Colon (tissue), 2 donors: Measurements from ENCODE around the gene KAT6B.

Experiments used
- FAIRE-seq: peaks from 2 replicates; lab custom pipeline; 2012; peaks lifted over from hg19 to GRCh38; lab: Jason Lieb, UNC
- donor health status: control.
- donor health status: control.

Gene KAT6B

DNA sequence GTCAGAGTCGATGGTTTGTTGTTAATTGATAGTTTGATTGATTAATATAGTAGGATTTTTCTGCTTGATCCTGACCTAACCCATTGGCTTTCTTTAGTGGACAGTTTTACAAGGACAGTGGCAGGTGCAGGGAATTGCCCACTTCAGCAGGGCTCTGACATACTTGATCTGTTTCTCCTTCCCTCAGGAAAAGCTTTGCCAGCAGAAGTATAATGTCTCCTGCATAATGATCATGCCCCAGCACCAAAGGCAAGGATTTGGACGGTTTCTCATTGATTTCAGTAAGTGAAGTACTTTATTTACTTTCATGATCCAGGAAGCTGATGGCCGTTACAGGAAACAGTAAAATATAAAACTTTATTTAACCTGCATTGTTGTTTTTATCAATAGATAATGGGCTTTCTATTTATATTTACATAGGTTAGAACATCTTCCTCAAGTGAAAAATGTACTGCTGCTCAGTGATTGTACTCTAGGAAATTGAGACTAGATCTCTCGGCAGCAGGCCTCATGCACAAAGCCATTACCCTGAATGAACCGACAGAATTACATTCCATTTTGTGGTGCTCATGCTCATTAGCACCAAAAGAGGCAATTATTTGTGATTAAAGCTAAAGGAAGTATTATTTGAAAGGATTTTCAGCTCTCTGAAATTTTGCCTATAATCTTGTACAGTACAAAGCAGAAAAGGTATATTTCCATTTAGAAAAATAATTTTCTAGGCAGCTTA lies 162.6 kb downstream of the KAT6B start:
- FAIRE-seq: no peak

DNA sequence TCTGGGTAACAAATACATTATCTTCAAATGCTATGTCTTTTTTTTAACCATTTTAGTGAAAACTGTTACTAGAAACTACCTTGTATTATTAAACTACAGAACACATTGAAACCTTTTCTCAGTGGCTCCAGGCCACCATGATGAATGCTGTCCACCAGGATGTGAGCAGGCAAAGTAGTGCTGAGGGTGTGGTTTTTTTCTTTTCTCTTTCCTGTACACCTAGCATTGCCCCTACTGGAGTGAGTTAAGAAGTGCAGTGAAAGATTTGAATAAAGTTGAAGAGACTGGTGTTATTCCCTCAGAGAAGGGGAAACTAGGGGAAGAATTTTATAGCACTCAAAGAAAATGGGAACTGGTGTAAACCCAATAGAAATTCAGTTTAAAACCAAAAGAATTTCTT lies 165.0 kb downstream of the KAT6B start:
- FAIRE-seq: no peak

DNA sequence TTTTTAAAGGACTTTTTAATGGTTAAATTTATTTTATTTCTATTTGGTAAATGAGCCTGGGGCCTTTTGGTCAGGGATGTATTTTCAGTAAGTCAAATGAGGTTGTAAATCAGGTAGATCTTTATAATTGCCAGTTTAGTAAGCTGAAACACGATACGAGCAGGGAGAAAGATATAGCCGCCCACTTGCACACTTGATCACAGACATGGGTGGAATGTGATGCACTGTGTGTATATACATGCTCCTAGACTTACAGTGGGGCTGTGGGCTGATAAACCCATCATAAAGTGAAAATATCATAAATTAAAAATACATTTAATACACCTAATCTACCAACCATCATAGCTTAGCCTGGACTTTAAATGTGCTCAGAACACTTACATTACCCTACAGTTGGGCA lies 165.7 kb downstream of the KAT6B start:
- no peak for FAIRE-seq

GRCh38 chr10:74993649-74994048 lies 167.2 kb downstream of the KAT6B start:
- no peak for FAIRE-seq

GRCh38 chr10:74994854-74995253 lies 168.5 kb downstream of the KAT6B start:
- FAIRE-seq: no peak

GRCh38 chr10:74995806-74996205 lies 169.4 kb downstream of the KAT6B start:
- no peak for FAIRE-seq

- no peak for FAIRE-seq
Measured at GRCh38 chr10:74997163-74997562, 170.8 kb downstream of the KAT6B start.

DNA sequence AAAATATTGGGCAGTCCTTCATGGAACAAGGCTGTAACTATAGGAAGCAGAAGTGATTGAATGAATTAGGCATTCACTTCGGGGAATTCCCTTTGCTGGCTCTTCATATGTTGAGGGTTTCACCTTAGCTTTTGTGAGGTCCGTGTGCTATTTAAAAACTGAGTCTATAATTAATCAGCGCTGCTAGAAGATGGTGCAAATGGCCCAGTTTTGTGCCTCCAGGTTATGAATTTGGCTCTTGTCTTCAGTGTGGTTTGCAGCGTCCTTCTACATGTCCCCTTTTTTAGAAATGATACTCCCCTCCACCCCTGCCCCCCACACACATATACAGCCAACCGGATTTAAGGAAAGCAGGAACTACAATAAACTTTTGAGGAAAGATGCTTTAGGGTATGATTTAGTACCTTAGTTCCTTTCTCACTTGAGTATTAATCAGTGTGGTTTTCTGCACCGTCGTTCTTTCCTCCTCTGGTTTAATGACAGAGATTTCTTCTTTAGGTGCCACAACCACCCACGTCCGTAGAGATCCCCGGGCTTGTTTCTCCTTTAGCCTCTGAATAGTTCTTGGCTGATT lies 174.4 kb downstream of the KAT6B start:
- FAIRE-seq: no peak

DNA sequence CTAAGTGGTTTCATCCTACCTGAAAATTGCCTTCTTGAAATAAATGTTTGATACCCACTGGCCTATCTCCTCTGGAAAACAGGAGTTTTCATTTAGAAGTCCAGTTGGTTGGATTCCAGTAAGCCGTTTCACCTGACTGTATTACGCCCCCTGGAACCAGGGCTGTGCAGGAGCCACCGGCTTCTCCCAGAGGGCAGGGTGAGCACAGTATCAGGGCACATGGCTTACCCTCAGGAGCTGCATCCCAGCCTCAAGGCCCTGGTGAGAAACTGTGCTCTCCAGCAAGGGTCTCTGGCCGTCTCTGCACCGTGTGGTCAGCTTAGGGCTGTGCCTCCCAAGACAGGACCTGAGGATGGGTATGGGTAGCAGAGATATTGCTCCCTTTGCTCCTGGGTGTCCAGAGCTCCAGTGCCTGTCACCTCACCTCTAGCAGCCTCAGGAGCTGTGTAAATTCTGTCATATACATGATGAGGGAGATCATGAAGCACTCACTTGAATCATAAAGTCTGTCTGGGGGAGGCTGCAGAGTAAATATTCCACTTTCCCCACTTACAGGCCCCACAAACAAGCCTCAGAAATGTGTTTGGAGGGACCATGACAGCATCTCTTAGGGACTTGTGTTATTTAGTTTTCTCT lies 175.4 kb downstream of the KAT6B start:
- no peak for FAIRE-seq

GRCh38 chr10:75002351-75002725 lies 175.9 kb downstream of the KAT6B start:
- FAIRE-seq: no peak

DNA sequence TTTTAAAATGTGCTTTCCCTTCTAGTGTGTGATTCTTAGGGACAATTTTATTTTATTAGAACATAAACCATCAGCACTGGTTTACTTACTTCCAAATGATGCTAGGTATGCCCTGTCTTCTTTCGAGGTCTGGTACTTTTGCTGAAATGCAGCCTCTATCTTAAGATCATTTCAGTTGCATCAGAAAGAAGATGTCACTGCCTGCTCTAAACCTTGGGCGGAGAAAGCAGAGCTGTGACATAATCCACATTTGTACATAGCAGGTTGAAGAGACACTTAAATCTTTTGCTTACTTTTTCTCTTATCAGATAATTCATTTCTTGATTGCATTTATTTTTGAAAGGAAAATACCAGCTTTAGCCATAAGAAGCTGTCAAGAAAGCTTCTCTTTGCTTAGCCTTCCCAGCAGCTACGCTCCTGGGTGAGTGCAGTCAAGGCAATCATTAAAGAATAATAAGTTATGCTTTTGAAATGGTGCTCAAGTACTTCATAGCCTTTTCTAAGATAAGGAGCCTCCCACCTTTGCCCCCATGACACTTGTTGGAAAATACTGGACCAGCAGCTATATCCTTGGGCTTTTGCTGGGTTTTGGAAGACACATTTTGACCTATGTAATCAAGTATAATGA lies 176.7 kb downstream of the KAT6B start:
- FAIRE-seq: no peak

DNA sequence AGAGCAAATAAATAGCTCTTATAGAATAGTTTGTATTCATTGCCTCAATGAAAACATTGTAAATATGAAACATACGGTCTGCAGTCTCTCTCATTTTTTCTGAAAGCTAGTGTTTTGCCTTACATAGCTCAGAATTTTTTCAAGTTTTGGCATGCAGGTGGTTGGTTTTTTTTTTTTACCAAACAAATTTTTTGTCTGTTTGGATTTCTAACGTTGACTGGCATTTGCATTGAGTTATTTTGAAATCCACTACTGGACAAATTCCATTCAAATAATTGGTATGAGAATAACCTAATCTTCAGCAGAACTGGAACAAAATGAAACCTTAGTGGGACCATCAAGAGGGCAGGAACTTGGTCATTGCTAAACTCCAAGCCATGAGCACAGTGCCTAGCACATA lies 177.5 kb downstream of the KAT6B start:
- no peak for FAIRE-seq

- no peak for FAIRE-seq
Measured at GRCh38 chr10:75007646-75008045, 181.2 kb downstream of the KAT6B start.

- no peak for FAIRE-seq
Measured at GRCh38 chr10:75008952-75009351, 182.6 kb downstream of the KAT6B start.

- FAIRE-seq: no peak
Measured at GRCh38 chr10:75009426-75009825, 183.0 kb downstream of the KAT6B start.

DNA sequence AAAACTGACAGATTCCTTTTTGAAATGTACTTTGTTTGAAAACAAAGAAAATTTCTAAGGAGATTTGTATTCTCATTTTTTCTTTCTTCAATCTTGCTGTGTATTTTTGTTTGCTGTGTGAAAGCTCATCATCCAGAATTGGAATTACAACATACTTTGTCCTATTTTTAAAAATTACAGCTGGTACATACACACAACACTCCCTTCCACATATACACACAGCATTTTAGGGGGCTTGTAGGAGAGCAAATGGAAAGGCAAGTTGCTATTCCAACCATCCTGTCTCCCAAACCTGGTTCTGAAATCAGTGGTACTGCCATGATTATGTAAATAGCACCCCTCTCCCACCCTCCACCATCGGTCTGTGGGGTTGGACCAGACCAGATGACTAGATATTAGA lies 184.0 kb downstream of the KAT6B start:
- FAIRE-seq: no peak

DNA sequence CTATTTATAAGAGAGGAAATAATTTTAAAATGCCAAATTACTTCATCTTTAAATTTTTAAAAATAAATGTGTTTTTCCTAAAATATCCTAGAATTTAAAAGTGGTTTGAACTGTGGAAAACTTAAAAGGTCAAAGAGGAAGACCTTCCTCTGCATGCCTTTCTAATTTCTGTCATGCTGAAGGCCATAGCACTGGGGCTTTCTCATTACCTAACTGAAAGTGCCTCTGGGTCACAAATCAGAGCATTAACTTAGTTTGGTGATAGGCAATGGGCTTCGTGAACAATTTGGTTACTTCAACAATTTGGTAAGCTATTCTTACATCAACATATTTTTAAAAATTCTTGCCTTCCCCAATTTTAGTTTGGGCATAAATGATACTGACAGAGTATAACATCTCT lies 184.8 kb downstream of the KAT6B start:
- FAIRE-seq: no peak

- FAIRE-seq: no peak
Measured at GRCh38 chr10:75012471-75012870, 186.1 kb downstream of the KAT6B start.

DNA sequence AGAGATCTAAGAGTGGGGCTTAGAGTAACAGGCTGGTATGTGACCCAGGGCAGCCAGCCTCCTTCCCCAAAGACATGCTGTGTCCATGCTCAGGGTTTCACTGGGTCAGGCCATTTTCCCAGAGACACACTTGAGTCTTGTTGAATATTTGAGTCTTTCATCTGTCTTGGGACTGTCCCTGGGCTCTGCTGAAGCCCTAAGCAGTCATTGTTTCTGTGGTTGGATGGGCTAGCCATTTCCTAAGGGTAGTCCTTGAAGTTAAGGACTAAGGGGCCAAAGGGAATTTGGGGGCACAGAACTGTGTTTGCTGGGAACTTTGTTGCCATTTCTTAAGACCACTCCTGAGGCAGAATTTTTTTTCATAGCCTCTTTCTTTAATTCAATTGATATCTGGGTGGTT lies 186.6 kb downstream of the KAT6B start:
- FAIRE-seq: no peak

DNA sequence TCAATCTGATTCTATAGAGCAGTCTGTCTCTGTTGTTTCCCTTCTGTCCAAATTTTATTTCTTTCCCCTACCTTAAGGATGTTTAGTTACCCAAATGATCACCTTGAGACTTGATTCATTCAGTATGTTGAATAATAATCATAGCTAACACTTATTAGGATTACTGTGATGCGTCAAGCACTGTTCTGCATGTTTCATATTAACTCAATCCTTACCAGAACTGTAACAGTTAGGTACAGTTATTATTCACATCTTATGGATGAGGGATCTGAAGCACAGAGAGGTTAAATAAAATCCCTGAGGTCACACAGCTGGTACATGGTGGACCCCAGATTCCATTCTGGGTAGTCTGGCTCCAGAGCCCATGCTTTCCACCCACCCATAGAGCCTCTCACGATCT lies 187.1 kb downstream of the KAT6B start:
- no peak for FAIRE-seq

DNA sequence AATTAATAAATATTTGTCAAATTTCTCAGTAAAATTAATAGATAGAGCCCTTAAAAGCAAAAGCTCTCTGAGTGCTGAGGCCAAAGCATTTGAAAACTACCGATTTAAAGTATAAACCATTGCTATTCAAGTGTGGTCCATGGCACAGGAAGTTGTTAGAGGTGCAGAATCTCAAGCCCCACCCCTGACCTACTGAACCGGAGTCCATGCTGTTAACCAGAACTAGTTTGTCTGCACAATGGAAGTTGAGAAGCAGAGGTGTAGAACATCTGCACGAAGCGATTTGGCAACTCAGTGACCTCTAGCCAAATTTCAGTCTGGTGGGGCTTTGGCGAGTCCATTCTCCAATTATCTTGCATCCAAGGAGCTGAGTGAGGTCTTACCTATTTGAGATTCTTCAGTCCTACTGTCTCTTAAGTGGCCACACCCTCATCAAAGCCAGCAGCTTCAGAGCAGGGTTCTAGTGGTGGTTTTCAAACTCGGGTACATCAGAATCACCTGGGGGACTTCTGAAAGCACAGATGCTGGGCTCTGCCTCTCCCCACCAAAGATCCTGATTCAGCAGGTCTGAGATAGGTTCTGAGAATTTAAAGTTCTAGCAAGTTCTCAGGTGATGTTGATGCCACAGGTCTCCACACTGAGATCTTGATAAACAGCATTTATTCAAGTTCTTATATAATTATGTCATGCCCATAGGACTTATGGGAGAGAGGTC lies 188.3 kb downstream of the KAT6B start:
- no peak for FAIRE-seq

- no peak for FAIRE-seq
Measured at GRCh38 chr10:75015442-75015841, 189.0 kb downstream of the KAT6B start.

DNA sequence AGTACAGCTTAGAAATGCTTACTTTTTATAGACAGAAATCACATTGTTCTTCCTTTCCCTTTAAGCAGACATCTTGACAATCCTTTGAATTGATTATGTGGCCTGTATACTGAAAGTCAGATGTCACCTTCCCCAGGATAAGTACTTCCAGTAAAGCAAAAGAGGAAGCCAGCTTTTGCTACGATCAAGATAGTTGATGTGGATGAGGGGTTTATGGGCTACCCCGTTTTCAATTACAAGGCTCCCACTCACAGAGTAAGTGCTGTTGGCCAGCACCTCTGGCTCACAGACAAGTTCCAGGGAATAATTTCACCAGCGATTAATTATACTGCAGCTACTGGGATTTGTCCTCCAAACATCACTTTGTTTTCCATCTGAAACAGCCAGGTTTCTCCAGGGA lies 189.9 kb downstream of the KAT6B start:
- FAIRE-seq: no peak
